HG03378 (cell line): ENCODE results near the gene CPNE4.
"Not testable (repeated sequence)": the region's sequence is repeated elsewhere in the genome, so short reads cannot be mapped to it uniquely, and the experiment has no call there.

Experiments used
- ATAC-seq: cut with Tn5 transposase; IDR thresholded peaks from one replicate; pipeline ENCODE4 v1.9.1; 2021; ENCODE audit warnings: mild to moderate bottlenecking, moderate library complexity; ENCODE audit not compliant: unreplicated experiment

CPNE4 gene

DNA sequence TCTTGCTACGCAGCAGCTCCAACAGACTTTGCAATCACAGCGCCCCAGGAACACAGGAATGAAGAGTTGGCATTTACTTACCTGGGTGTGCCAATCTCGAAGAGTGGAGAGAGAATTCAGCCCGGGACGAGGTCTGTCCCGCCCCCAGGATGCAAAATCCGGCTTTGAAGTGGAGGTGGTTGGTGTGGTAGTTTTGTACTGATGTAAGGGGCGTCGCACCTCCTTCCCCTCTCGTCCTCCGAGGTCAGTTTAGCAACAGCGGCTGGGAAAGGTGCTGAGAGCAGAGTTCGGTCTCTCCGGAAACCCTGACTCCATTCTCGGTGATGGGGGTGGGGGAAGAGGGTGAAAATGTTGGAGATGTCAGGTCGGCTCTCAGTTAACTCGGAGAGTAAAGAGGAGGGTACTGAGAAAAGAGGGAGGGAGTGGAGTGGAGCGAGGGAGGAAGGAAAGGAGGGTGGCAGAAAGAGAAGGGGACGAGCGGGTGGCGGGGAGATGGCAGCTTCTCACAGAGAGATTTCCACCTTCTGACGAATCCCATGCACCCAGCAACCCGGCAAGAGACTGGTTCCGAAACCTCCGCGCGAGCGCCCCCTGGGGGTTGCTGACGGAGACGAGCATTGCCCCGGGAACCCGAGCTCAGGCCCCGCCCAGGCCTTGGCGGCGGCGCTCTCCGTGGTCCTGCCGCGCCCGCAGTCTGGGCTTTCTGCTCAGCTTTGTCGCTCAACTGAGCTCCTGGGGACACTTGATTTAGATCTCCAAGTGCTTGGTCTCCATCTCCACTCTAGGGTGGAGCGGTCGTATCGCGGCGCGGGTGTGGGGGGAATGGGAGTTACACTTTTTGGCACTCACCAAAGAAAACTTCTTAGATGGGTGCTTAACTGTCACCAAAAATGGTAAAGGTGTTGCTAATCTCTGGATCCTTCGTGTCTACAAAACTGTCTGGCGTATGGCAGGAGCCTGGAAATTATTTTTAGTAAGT, at the start of gene CPNE4:
TSS of gene CPNE4 (minus strand) at position 529 of the 979 bp plus-strand sequence.
- ATAC-seq: no peak

DNA sequence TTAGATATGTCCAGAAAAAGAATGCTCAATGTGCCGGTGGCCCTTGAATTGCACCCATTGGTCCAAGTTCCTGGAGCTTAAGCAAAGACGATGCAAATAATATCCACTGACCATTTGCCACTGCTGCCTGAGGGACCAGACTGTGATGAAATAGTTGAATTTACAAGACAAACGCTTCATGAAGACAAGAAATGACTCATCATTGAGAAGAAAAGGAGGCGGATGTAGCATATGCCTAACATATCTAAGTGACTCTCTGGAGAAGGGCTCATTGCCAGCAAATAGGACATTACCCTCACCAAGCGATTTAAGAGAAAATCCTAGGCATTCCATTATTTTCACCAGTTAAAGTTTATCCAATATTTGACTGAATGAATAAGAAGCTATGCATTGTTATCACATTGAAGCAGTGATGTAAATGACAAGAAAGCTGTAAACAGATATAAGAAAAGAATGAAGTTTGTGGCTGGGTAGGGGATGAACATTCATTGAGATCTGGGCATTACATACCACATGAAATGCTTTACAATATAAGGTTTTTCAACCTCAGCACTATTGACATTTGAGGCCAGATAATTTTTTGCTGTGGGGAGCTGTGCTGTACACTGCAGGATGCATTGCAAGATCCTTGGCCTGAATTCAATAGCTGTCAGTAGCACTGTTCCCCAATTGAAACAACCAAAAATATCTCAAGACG, 48.9 kb upstream of the CPNE4 start:
- no peak for ATAC-seq

DNA sequence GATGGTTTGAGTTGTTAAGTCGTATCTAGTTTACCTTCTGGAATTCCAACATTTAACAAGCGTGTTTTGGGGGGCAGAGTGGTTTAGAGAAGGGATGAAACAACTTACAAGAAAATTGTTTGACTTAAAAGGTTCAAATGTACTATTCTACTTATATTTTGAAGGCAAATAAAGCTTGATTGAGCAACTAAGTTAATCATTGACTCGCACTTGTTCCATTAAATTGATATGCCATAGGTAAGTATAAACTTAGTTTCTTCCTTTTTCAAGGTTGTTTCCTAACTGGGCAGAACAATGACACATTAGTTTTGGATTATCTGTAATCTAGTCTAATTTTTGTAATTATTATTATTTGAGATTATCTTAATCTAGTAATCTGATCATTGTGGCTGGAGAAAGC, 48.3 kb upstream of the CPNE4 start:
- ATAC-seq: no peak

DNA sequence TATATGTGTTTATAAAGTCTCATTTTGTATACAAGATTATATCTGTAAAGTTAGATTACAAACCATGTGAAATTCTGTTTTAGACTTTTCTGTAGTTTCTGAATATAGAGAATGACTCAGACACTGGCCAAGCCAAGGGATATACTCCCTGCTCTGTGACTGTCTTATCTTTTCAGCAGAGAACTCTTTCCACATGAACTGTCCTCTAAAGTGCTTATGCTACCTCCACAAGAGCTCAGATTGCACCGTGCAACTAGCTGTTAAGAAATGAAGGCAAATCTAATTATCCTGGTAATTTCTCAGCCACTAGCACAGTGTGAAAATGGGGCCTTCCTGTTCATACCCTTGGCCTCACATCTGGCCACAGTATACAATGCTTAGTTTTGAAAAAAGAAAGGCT, 44.3 kb upstream of the CPNE4 start:
- ATAC-seq: no peak

DNA sequence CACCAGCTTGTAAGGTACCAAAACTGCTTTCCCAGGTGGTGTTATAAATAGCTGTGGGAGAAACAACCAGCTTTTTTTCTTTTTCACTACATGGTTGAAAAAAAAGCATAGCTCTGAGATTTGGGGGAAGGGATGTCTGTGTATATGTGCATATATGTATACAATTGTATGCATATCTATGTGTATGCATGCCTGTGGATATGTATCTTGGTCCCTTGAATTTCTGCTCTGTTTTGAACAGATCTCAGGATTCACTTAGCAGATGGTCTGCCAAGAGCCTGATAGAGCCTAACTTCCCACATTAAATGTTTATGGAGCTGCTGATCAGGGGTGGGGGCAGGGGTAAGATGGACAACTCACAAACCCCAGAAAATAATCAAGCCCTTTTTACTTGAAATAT, 39.0 kb upstream of the CPNE4 start:
- ATAC-seq: no peak

DNA sequence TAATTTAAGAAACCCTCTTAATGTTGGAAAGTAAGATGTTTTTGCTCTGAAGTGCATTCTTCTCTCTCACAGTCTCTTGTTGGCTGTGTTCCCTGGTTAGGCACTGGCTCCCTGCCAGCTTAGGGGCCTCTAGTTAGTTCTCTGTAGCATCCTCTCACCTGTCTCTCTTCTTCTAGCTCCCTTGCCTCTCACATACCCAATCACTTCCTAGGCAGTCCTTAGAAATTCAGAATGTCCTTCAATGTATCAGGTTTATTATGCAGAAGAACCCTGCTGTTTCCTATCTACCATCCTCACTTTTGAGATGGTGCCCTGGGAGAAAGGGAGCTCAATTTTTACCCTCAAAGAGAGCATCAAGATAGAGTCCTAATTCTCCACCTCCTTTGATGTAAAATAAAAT, 36.2 kb upstream of the CPNE4 start:
- no peak for ATAC-seq

DNA sequence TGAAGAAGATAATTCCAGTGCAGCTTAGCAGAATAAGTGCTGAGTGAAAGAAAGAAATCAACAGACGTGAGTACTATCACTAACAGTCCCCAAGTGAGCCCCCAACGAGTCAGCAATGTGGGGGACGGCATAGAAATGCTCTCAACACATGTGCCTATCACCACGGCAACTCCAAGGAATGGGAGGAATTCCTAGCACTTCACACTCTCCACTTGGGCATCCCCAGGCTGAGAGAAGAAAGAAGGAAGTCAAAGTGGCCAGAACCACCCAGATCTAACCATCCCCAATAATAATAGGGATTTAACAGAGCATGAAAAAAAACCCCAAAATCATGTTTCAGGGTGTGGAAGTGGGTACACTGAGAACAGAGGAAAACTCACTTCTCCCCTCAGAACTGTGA, 29.3 kb upstream of the CPNE4 start:
- no peak for ATAC-seq

DNA sequence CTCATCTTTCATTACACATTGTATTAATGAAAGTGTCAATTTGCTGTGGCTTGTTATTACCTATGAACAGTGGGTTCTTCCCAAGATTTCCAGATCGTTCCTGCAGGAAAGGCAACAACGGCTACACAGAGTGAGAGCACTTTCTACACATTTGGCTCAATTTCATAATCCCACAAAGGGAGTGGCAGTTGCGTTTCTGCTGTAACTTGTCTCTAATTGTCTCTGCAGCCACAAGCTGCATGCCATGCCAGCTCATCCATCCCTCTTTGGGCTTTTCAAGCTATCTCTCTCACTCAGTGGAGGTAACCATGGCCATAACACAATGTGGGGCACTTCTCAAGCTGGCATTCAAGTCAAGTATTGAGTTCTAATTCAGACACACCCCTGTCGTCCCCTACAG, 27.7 kb upstream of the CPNE4 start:
- no peak for ATAC-seq

DNA sequence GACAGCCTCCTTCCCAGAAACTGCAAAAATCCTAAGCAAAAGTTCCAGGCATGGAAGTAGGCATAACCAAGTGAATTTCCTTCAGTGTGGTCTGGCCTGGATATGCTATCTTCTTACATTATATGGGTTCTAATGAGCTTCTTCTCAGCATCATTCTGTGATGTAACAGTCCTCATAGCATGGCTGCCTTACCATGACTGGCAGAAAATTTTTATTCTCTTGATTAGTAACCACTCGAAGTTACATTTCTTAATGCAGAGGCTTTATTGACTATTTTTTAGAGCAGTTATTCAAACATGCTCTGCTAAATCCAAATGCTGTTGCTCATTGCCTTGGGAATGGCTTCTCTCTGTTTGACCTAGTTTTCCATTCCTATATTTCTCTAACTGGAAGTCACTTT, 21.1 kb upstream of the CPNE4 start:
- ATAC-seq: no peak

DNA sequence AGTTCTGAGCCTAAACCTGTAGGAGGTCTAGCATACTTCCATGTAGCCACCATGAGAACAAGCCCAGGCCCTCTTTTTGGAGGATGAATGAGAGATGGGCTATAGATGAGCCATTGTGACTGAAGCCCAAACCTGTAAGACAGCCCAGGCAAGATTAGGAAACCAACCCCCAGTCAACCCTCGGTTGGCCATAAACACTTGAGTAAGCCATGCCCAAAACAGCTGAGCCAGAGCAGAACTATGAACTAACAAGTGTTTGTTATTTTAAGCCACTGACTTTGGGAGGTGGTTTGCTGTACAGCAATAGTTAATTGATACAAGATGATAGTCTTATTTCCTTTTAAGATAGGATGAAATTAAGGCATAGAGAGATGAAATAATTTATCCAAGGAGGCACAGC, 12.4 kb upstream of the CPNE4 start:
- ATAC-seq: no peak

DNA sequence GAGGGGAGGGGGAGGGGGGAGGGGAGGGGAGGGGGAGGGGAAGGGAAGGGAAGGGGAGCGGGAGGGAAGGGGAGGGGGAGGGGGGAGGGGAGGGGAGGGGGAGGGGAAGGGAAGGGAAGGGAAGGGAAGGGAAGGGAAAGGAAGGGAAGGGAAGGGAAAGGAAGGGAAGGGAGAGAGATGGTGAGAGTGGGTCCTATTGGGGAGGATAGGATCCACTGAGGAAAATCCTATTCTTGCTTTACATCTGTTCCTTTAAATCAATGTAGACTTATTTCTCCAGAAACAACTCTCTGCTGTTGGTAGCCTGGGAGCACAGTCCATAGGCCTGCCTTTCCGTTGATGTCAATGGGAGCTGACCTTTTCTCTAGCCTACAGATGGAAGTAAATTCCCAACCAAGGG, 10.1 kb upstream of the CPNE4 start:
- ATAC-seq: not testable (repeated sequence)

DNA sequence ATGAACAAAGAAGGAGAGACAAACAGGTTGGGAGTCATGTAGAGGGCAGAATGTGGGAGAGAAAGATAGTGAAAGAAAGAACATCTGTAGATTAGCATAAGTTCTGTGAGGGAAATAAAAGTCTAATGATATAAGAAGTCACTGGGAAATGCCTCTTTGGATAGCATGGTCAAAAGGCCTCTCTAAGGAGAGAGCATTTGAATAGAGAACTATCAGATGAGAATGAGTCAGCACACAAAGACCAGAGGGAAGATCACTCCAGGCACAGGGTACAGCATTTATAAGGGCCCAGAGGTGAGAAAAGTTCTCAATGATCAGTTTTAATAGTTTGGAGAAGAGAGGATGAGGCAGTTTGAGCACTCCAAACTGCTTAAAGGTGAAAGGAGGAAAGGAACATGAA, 7.9 kb upstream of the CPNE4 start:
- ATAC-seq: no peak

DNA sequence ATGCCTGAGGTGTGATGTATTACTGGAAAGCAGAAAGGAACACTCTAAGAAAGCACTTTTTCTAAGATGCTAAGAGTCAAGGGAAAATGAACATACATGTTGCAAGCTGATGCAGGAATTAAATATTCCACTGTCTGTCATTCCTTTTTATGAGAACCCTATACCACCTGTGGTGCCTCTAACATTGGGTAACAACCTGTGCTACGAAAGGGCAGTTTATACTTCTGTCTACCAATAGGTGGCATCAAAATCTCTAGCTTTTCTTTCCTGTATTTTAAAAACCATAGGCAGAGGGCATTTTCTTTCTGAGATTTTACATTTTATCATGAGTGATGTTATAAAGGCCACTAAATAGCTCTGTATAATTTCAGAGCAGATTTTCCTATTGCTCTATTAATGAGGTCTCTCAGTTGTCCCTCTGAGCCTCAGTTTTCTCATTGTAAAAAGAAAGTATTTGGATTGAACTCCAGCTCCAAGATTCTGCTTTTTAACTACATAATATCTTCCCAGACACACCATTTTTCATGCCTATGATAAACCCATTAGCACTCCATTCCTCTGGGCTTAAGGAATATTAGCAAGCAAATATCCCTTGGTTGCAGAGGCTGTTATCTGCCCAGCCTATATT, 3.5 kb upstream of the CPNE4 start:
- no peak for ATAC-seq

DNA sequence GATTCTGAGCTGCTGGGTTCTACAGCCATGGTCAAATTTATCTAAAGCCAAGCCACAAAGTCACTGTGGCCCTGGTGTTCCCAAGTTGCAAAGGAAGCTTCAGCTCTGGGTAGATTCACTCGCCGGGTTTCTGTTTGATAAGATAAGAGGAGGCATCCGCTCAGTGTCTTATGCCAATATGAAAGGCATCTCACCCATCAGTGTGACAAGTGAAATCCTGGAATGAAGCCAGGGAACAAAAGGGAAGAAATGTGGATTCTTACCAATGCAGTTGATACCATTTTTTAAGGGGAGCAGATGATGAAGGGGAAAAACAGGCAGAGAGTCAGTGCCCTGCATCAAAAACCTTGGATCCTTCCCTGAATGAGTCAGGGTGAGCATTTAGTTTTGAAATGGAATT, 2.8 kb upstream of the CPNE4 start:
- no peak for ATAC-seq

DNA sequence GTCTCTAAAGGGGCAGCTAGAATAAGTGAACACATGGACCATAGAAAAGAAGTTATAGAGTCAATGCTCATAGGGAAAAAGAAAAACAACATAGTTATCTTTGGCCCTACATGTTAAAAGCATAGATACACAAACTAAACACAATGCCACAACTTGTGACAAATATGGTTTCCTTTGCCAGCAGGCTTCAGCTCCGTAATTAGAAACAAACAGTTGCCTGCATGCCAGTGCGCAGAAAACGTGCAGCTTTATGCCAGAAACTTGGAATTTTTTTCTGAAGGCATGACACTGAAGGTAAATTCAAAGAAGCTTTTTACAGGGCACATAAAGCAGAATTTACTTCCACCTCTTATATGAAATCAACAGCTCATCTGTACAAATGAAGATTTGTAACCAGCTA, 2.2 kb upstream of the CPNE4 start:
- ATAC-seq: no peak

DNA sequence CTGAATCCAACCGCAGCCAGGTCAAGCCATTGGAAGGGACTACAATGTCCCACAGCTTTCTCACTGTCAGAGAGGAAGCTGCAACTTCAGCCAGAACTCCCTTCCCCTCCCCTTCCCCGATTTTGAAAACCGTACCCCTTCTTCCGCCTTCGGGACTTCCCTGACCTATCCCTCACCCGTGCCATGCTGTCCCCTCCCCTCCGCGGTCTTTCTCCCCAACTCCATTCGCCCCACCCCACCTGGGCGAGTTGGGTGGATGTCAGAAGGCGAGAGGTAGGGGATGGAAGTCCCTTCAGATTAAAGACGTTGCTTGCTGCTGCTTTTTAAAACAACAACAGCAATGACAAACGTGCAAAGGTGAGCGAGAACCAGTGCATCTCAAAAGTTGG, 723 bp downstream of the CPNE4 start:
- no peak for ATAC-seq

DNA sequence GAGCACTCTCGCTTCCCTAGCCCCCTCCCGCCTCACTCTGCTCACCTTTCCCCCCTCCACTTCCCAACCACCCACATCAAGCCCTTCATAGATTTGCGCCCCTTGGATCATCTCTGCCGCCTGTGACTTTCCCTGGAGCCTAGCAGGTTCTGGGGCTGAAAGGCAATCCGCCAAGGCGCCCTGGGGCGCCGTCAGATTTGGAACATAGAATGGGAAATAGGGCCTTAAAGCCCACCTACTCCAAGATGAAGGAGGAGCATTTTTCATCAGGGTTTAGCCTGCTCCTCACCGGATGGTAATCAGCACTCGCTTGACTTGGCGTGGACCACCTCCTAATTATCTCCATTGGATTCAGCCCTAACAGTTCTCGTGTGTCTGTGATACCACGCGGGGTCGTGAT, 1.3 kb downstream of the CPNE4 start:
- ATAC-seq: no peak

DNA sequence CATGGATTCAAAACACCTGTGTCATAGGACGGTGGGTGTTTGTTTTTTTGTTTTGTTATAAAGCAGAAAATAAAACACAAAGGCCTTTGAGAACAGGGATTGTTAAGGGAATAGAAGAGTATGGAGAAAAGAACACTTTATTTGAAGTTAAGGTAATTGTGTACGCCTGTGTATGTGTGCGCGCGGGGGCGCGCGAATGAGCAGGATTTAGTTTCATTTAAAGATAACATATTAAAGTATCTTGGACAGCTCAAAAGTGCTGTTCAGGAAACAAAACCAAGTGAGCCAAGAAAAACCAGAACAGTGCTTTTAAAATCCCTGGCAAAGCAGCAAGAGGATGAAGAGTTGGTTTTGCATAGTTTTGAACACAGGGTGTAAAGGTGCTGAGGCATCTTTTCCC, 1.9 kb downstream of the CPNE4 start:
- no peak for ATAC-seq

DNA sequence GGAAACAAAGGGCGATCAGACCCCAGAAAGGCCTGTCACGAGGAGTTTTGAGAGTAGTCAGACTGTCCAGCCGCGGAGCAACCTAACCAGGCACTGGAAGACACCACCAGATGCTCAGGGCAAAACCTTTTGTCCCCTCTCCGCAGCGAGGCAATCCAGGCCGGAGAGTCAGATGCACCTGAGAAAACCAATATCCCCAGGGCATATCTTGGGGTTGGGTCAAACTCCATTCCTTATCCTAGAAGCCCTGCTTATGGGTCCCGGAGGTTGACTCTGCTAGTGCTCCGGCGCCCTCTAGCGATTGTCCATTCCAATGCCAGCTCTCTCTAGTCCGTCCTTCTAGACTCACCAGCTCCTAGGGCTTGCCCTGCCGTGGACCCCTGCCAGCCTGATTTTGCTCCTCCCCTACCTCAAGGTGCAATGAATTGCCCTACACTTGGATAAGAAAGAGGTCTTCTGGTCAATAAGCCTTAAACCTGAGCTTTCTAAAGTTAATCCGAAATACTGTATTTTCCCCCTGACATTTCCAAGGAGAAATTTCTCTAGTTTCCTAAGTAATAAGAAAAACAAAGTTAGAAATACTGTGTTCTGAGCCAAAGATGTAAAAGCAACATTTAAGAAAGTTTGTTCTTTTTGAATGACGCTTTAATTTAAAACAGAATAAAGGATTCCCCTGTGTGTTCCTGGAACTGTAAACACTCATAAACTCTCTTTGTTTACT, 5.5 kb downstream of the CPNE4 start:
- no peak for ATAC-seq

DNA sequence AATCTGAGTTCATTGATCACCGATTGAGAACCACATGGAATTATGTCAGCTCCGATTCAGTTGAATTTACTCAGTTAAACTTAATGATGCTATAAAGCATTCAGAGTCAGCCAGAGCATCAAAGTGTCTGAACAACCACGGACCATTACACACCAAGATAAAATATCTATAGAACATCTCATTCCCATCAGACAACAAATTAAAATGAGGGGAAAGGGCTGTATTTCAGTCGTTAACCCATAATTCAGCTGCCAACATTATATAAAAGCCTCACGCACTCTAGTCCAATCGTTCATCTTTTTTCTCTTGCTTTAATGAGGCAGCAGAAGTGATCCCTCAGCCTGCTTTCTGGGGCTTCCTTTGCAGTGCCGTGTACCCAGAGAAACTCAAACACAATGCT, 11.9 kb downstream of the CPNE4 start:
- no peak for ATAC-seq

DNA sequence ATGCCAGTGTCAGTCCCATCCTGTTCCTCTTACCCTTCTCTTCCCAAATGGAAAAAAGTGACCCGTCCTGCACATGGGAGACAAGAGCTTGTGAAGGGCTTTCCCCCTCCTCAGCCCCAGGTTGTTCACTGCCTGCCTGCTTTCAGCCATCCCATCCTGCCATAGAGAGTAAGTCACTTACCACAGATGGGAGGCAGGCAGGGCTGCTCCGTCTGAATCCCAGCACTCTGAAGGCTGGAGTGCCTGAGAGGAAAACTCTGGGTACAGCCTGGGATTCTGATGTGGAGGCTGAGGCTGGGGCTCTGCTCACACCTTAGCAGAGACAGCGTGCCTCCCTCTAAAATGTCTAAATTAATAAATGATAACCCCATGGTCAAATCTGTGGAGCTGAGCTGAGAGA, 14.8 kb downstream of the CPNE4 start:
- ATAC-seq: no peak
